OCI-LY1 (cell line): ENCODE results near the gene UNC119B.

Source experiments
- H2AFZ ChIP-seq: fragments of 200-600 bp; sonication (generic), shearing (Covaris generic); 2 replicates; pipeline ENCODE4 v1.6.0; 2014; ENCODE audit warnings: antibody characterized with exemption, mild to moderate bottlenecking, low read length
- H3F3A ChIP-seq: fragments of 200-600 bp; sonication (generic), shearing (Covaris generic); 2 replicates; pipeline ENCODE4 v1.6.0; 2014; ENCODE audit warnings: mild to moderate bottlenecking, antibody characterized with exemption, low read length, moderate library complexity; ENCODE audit not compliant: insufficient read depth
- H3K27ac ChIP-seq: fragments of 200-600 bp; sonication (generic); 2 replicates; pipeline ENCODE4 v1.5.1; 2014; ENCODE audit warnings: low read length, mixed run types, mild to moderate bottlenecking, low read depth; ENCODE audit not compliant: poor library complexity, severe bottlenecking
- H3K27me3 ChIP-seq: fragments of 200-600 bp; sonication (generic); 2 replicates; pipeline ENCODE4 v1.6.0; 2014; ENCODE audit warnings: antibody characterized with exemption, mild to moderate bottlenecking, low read length, moderate library complexity; ENCODE audit not compliant: insufficient read depth
- H3K36me3 ChIP-seq: fragments of 200-600 bp; sonication (generic); 2 replicates; pipeline ENCODE4 v1.6.1; 2014; ENCODE audit warnings: mild to moderate bottlenecking, antibody characterized with exemption, low read length, moderate library complexity, mixed read lengths; ENCODE audit not compliant: insufficient read depth
- H3K4me1 ChIP-seq: fragments of 200-600 bp; sonication (generic); 2 replicates; pipeline ENCODE4 v1.5.1; 2014; ENCODE audit warnings: mild to moderate bottlenecking, low read length, moderate library complexity; ENCODE audit not compliant: insufficient read depth, severe bottlenecking
- H3K4me2 ChIP-seq: fragments of 200-600 bp; sonication (generic), shearing (Covaris generic); 2 replicates; pipeline ENCODE4 v1.6.1; 2014; ENCODE audit warnings: low read length
- H3K4me3 ChIP-seq: fragments of 200-600 bp; sonication (generic); 2 replicates; pipeline ENCODE4 v1.5.1; 2014; ENCODE audit warnings: low read length, low read depth, mild to moderate bottlenecking, mixed read lengths; ENCODE audit not compliant: poor library complexity, severe bottlenecking
- H3K79me2 ChIP-seq: fragments of 200-600 bp; shearing (Covaris generic); 2 replicates; pipeline ENCODE4 v1.6.1; 2016; ENCODE audit warnings: mixed run types, low read length, mixed read lengths; ENCODE audit not compliant: insufficient read depth
- H3K9ac ChIP-seq: fragments of 200-600 bp; sonication (generic), shearing (Covaris generic); 2 replicates; pipeline ENCODE4 v1.6.1; 2014; ENCODE audit warnings: mild to moderate bottlenecking, low read length, mixed read lengths
- H3K9me2 ChIP-seq: fragments of 200-600 bp; sonication (generic), shearing (Covaris generic); 2 replicates; pipeline ENCODE4 v1.6.1; 2014; ENCODE audit warnings: low read depth, mild to moderate bottlenecking, low read length, mixed read lengths
- H3K9me3 ChIP-seq: fragments of 200-600 bp; shearing (Covaris generic); 2 replicates; pipeline ENCODE4 v1.6.1; 2014; ENCODE audit warnings: low read length, mixed read lengths
- H4K20me1 ChIP-seq: fragments of 200-600 bp; sonication (generic), shearing (Covaris generic); 2 replicates; pipeline ENCODE4 v1.6.0; 2016; ENCODE audit warnings: mild to moderate bottlenecking, low read length; ENCODE audit not compliant: insufficient read depth
- EZH2 ChIP-seq: fragments of 200-600 bp; sonication (generic), shearing (Covaris generic); IDR thresholded peaks from 2 replicates; pipeline ENCODE4 v1.8.0; 2017; ENCODE audit warnings: borderline replicate concordance, mixed run types, mild to moderate bottlenecking, antibody characterized with exemption, low read length, moderate library complexity, mixed read lengths
- TF ChIP-seq, protein P1 (sequence below): fragments of 200-600 bp; sonication (generic), shearing (Covaris generic); IDR thresholded peaks from 2 replicates; pipeline ENCODE4 v1.5.1; 2017; ENCODE audit warnings: mild to moderate bottlenecking, antibody characterized with exemption, low read length, moderate library complexity, mixed read lengths

Gene UNC119B

DNA sequence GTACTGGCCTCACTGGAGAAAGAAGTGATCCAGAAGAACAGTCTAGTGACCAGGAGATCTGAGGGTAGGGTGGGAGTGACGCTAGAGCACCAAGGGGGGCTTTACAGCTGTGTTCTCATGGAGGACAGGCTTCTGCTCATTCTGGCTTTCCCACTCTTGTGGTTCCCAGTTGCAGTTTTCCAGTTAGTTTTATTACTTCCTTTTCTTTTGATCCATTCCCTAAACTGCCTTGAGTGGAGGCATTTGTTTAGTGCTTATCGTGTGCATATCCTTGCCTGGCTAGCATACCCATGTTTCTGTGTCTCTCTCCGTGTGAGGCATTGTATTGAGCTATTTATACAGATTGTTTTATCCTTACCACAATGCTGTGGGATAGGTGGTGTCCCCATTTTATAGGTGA lies 19.3 kb upstream of the UNC119B start:
- Histone ChIP-seq H3K27ac (no peak overlapping the region), H3K4me1 (peaks cover 19% of the 10 kb centered on the region), H3F3A (no peaks in the 10 kb centered on the region), H3K79me2 (peaks cover 55% of the 10 kb centered on the region), H4K20me1 (no peaks in the 10 kb centered on the region), H3K36me3 (peaks cover 31% of the 10 kb centered on the region), H2AFZ (no peak overlapping the region), H3K9me2 (no peaks in the 10 kb centered on the region), H3K9me3 (no peaks in the 10 kb centered on the region), H3K27me3 (no peaks in the 10 kb centered on the region), H3K9ac (no peak overlapping the region), H3K4me3 (no peak overlapping the region), H3K4me2 (no peak overlapping the region)
- TF ChIP-seq, protein P1, sequence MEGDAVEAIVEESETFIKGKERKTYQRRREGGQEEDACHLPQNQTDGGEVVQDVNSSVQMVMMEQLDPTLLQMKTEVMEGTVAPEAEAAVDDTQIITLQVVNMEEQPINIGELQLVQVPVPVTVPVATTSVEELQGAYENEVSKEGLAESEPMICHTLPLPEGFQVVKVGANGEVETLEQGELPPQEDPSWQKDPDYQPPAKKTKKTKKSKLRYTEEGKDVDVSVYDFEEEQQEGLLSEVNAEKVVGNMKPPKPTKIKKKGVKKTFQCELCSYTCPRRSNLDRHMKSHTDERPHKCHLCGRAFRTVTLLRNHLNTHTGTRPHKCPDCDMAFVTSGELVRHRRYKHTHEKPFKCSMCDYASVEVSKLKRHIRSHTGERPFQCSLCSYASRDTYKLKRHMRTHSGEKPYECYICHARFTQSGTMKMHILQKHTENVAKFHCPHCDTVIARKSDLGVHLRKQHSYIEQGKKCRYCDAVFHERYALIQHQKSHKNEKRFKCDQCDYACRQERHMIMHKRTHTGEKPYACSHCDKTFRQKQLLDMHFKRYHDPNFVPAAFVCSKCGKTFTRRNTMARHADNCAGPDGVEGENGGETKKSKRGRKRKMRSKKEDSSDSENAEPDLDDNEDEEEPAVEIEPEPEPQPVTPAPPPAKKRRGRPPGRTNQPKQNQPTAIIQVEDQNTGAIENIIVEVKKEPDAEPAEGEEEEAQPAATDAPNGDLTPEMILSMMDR, result no peak
- no peak for TF ChIP-seq EZH2

DNA sequence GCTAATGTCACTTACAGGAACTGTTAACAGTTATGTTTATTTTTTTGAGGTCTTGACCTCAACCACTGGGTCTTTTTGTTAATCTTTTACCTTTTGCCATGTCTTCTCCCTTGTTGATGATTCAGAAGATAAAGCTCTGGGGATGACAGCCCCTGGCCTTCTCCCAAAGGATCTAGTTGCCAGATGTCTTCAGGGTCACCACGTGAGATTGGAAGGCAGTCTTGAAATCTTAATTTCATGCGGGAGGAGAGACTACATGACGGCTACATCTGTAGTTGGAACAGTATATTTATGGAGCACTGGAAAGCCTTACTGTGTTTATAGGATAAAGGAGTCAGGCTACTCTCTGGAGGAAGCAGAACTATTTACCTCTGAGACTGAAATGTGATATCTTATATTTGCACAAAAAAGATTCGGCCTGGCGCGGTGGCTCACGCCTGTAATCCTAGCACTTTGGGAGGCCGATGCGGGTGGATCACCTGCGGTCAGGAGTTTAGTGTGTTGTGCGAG lies 17.7 kb upstream of the UNC119B start:
- Histone ChIP-seq H3K27me3 (no peaks in the 10 kb centered on the region), H3K4me2 (no peak overlapping the region), H3K4me3 (no peak overlapping the region), H3K27ac (no peak overlapping the region), H3K9me3 (no peaks in the 10 kb centered on the region), H3F3A (no peaks in the 10 kb centered on the region), H3K4me1 (peaks cover 18% of the 10 kb centered on the region), H3K9me2 (no peaks in the 10 kb centered on the region), H2AFZ (no peak overlapping the region), H3K79me2 (peaks cover 52% of the 10 kb centered on the region), H4K20me1 (no peaks in the 10 kb centered on the region), H3K36me3 (peaks cover 47% of the 10 kb centered on the region), H3K9ac (no peak overlapping the region)
- TF ChIP-seq, protein P1, result no peak
- TF ChIP-seq EZH2, result no peak

DNA sequence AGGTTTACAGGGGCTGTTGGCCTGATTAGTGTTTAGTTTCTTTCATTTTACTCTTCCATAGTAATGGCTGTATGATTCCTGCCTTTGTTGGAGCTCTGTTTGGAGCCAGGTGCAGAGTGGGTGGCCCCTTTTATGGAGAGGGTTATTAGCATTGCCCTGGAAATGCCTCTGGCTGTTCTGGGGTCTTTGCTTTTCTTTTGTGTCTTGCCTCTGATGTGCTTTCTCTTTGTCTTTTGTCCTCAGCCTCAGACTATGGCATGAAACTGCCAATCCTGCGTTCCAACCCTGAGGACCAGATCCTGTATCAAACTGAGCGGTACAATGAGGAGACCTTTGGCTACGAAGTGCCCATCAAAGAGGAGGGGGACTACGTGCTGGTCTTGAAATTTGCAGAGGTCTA lies 16.4 kb upstream of the UNC119B start:
- H3K9me3 ChIP-seq, result no peaks in the 10 kb centered on the region
- peaks cover 9% of the 10 kb centered on the region for H3K4me1 ChIP-seq
- H2AFZ ChIP-seq, result no peak overlapping the region
- no peak overlapping the region for H3K4me3 ChIP-seq
- TF ChIP-seq, protein P1, result no peak
- TF ChIP-seq EZH2, result no peak
- no peaks in the 10 kb centered on the region for H4K20me1 ChIP-seq
- H3K9ac ChIP-seq, result no peak overlapping the region
- no peak overlapping the region for H3K4me2 ChIP-seq
- peaks cover 60% of the 10 kb centered on the region for H3K36me3 ChIP-seq
- no peaks in the 10 kb centered on the region for H3F3A ChIP-seq
- peaks cover 39% of the 10 kb centered on the region for H3K79me2 ChIP-seq
- H3K9me2 ChIP-seq, result no peaks in the 10 kb centered on the region
- no peak overlapping the region for H3K27ac ChIP-seq
- no peaks in the 10 kb centered on the region for H3K27me3 ChIP-seq
